ENCODE data around the gene MAP9. TPM values are rescaled to one million over a fixed set of nuclear protein-coding genes. Genes with fewer than 3 reads are reported as not detected.

The MAP9 gene
- total and polyA plus RNA-seq, 3 experiments from 2014 or later = 7.7 to 12.0 (median 10.9) TPM

DNA sequence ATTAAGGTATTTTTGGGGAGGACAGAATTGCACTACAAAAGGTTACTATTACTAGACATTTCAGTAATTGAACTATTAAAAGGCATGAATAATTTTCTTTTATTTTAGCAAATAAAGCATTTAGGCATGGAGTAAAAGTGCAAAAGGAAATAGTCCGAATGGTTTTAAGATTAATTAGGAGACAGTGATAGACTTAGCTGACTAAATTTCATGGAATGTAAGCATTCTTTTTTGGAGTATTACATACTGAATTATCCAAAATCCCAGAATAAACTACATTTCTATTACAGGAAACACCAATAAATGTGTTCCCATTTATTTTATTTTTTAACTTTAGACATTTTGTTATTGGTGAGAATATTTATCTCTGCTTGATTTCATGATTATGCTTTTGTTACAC is 30.7 kb upstream of the MAP9 start:
- H3K9me3 Mint-ChIP-seq = no peaks in the 10 kb centered on the region
- ChIA-PET POLR2A (no interaction called here), CTCF (no interaction called here)
- Histone ChIP-seq H3K9me3 (ENCODE audit: low read length) (no peaks in the 10 kb centered on the region), H3K27me3 (ENCODE audit: insufficient read depth, low read length, poor library complexity, severe bottlenecking) (no peaks in the 10 kb centered on the region), H3K36me3 (ENCODE audit: insufficient read depth, low read length) (no peaks in the 10 kb centered on the region), H3K4me3 (ENCODE audit: low read length) (no peak overlapping the region), H3K27ac (ENCODE audit: low read depth, low read length) (no peak overlapping the region), H3K4me1 (ENCODE audit: insufficient read depth, low read length) (no peaks in the 10 kb centered on the region)
- peaks cover 0 to 1% (median 0%) of the 10 kb centered on the region in 3 donors for H3K36me3 Mint-ChIP-seq
- no peaks in the 10 kb centered on the region for H3K4me1 Mint-ChIP-seq
- H3K27ac Mint-ChIP-seq = no peak overlapping the region
- DNase-seq = no peak
- peaks cover 1 to 28% of the 10 kb centered on the region in 2 donors for H3K27me3 Mint-ChIP-seq
- no peak overlapping the region for H3K4me3 Mint-ChIP-seq

DNA sequence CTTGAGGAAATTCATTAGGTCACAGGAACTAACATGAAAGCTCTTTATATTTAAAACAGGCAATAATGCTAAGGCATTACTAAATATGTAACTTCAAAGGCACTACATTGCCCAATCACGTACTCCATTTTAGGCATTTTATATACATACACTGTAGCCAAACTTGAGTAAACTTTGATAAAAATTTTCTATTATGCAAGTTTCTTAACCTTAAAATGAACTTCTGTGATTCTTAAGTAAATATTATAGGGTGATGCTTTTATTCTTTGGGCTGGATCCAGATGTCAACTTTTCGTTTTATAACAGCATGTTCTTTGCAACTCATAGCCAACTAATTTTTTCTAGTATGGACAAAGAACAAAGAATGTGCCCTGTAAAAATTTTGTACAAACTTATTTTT is 28.3 kb upstream of the MAP9 start:
- Histone ChIP-seq H3K27me3 (ENCODE audit: insufficient read depth, low read length, poor library complexity, severe bottlenecking) (no peaks in the 10 kb centered on the region), H3K4me1 (ENCODE audit: insufficient read depth, low read length) (no peaks in the 10 kb centered on the region), H3K36me3 (ENCODE audit: insufficient read depth, low read length) (no peaks in the 10 kb centered on the region), H3K27ac (ENCODE audit: low read depth, low read length) (no peak overlapping the region), H3K4me3 (ENCODE audit: low read length) (no peak overlapping the region), H3K9me3 (ENCODE audit: low read length) (no peaks in the 10 kb centered on the region)
- Mint-ChIP-seq H3K36me3 (no peaks in the 10 kb centered on the region), H3K4me1 (no peaks in the 10 kb centered on the region), H3K9me3 (no peaks in the 10 kb centered on the region), H3K4me3 (no peak overlapping the region), H3K27ac (no peak overlapping the region), H3K27me3 (peaks cover 3 to 12% of the 10 kb centered on the region in 2 donors)
- POLR2A ChIA-PET = no interaction called here
- CTCF ChIA-PET = no interaction called here
- no peak for DNase-seq

DNA sequence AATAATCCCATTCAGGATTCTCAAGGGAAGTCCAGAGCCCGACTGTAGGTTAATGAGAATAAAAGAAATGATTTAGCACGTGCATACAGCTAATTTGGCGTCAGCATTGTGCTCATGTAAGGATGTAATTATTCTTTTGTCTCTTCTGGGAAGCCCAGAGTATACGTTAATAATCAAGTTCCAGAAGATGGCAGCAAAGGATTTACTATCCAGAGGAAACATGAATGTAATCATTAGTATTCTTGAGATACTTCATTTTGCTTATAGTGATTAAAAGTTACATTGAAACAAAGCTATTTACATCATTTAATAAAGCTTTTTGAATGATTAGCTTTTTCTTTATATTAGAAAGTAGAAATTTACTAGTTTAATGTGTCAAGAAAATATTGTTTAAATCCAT is 27.1 kb upstream of the MAP9 start:
- no peak overlapping the region for H3K27ac Mint-ChIP-seq
- DNase-seq = no peak
- POLR2A ChIA-PET = no interaction called here
- H3K4me1 Mint-ChIP-seq = no peaks in the 10 kb centered on the region
- H3K9me3 Mint-ChIP-seq = peaks cover 0 to 3% (median 0%) of the 10 kb centered on the region in 5 donors
- no peaks in the 10 kb centered on the region for H3K36me3 Mint-ChIP-seq
- CTCF ChIA-PET = no interaction called here
- no peaks in the 10 kb centered on the region for H3K36me3 ChIP-seq (ENCODE audit: insufficient read depth, low read length)
- H3K4me3 Mint-ChIP-seq = no peak overlapping the region
- no peaks in the 10 kb centered on the region for H3K9me3 ChIP-seq (ENCODE audit: low read length)
- peaks cover 6 to 12% of the 10 kb centered on the region in 2 donors for H3K27me3 Mint-ChIP-seq
- H3K4me3 ChIP-seq (ENCODE audit: low read length) = no peak overlapping the region
- H3K27me3 ChIP-seq (ENCODE audit: insufficient read depth, low read length, poor library complexity, severe bottlenecking) = no peaks in the 10 kb centered on the region
- no peaks in the 10 kb centered on the region for H3K4me1 ChIP-seq (ENCODE audit: insufficient read depth, low read length)
- no peak overlapping the region for H3K27ac ChIP-seq (ENCODE audit: low read depth, low read length)

GRCh38 chr4:155402941-155403340 is 26.2 kb upstream of the MAP9 start:
- no peak for DNase-seq
- no peak overlapping the region for H3K4me3 ChIP-seq (ENCODE audit: low read length)
- no peaks in the 10 kb centered on the region for H3K9me3 ChIP-seq (ENCODE audit: low read length)
- H3K27me3 ChIP-seq (ENCODE audit: insufficient read depth, low read length, poor library complexity, severe bottlenecking) = no peaks in the 10 kb centered on the region
- Mint-ChIP-seq H3K9me3 (peaks cover 0 to 3% (median 0%) of the 10 kb centered on the region in 5 donors), H3K4me1 (no peaks in the 10 kb centered on the region), H3K27ac (no peak overlapping the region), H3K27me3 (peaks cover 5 to 15% of the 10 kb centered on the region in 2 donors), H3K4me3 (no peak overlapping the region), H3K36me3 (no peaks in the 10 kb centered on the region)
- H3K4me1 ChIP-seq (ENCODE audit: insufficient read depth, low read length) = no peaks in the 10 kb centered on the region
- no peaks in the 10 kb centered on the region for H3K36me3 ChIP-seq (ENCODE audit: insufficient read depth, low read length)
- POLR2A ChIA-PET = no interaction called here
- H3K27ac ChIP-seq (ENCODE audit: low read depth, low read length) = no peak overlapping the region
- CTCF ChIA-PET = no interaction called here

GRCh38 chr4:155400893-155401292 is 24.1 kb upstream of the MAP9 start:
- Mint-ChIP-seq H3K4me1 (no peaks in the 10 kb centered on the region), H3K9me3 (peaks cover 0 to 3% (median 0%) of the 10 kb centered on the region in 5 donors), H3K27ac (no peak overlapping the region), H3K27me3 (peaks cover 7 to 28% of the 10 kb centered on the region in 2 donors), H3K36me3 (peaks cover 0 to 7% (median 0%) of the 10 kb centered on the region in 3 donors), H3K4me3 (no peak overlapping the region)
- Histone ChIP-seq H3K4me1 (ENCODE audit: insufficient read depth, low read length) (no peaks in the 10 kb centered on the region), H3K27me3 (ENCODE audit: insufficient read depth, low read length, poor library complexity, severe bottlenecking) (no peaks in the 10 kb centered on the region), H3K4me3 (ENCODE audit: low read length) (no peak overlapping the region), H3K36me3 (ENCODE audit: insufficient read depth, low read length) (no peaks in the 10 kb centered on the region), H3K9me3 (ENCODE audit: low read length) (no peaks in the 10 kb centered on the region), H3K27ac (ENCODE audit: low read depth, low read length) (no peak overlapping the region)
- ChIA-PET CTCF (no interaction called here), POLR2A (no interaction called here)
- DNase-seq = no peak

DNA sequence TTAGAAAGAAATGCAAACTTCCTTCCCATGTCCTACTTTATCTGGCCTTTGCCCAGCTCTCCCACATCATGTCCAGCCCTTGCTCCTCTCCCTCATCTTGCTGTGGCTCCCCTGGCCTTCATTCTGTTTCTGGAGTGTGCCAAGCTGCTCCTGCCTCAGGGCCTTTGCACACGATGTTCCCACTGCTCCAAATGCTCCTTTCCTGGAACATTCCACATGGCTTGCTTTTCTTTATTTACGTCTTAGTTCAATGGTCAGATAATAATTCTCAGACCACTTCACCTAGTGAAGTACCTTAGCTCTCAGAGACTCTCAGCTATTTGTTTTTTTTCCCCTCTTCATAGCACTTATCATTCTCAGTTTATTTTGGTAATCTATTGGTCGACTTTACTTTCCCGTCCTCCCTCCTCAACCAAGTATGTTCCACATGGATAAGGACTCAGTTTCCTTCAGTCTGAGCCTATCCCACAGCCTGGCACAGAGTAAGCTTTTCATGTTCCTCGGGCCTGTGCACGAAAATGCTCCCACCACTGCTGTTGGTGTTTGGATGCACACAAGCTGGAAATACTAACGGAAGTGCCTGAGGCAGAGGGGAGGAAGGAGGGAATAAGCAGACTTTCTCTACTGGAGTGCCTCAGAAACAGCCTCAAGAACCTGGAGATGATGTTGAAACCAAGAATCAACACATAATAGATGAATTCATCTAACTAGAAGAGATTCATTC is 23.4 kb upstream of the MAP9 start:
- H3K4me3 ChIP-seq (ENCODE audit: low read length) = no peak overlapping the region
- H3K4me3 Mint-ChIP-seq = no peak overlapping the region
- no peak overlapping the region for H3K27ac ChIP-seq (ENCODE audit: low read depth, low read length)
- no peaks in the 10 kb centered on the region for H3K4me1 Mint-ChIP-seq
- no peaks in the 10 kb centered on the region for H3K36me3 ChIP-seq (ENCODE audit: insufficient read depth, low read length)
- H3K4me1 ChIP-seq (ENCODE audit: insufficient read depth, low read length) = no peaks in the 10 kb centered on the region
- no peak overlapping the region for H3K27ac Mint-ChIP-seq
- ChIA-PET CTCF (no interaction called here), POLR2A (no interaction called here)
- H3K9me3 ChIP-seq (ENCODE audit: low read length) = no peaks in the 10 kb centered on the region
- no peaks in the 10 kb centered on the region for H3K27me3 ChIP-seq (ENCODE audit: insufficient read depth, low read length, poor library complexity, severe bottlenecking)
- H3K36me3 Mint-ChIP-seq = peaks cover 0 to 7% (median 0%) of the 10 kb centered on the region in 3 donors
- H3K27me3 Mint-ChIP-seq = peaks cover 7 to 28% of the 10 kb centered on the region in 2 donors
- peaks cover 0 to 3% (median 0%) of the 10 kb centered on the region in 5 donors for H3K9me3 Mint-ChIP-seq
- DNase-seq = no peak

GRCh38 chr4:155392481-155393184 is 15.9 kb upstream of the MAP9 start:
- ChIA-PET CTCF (no interaction called here), POLR2A (no interaction called here)
- H3K9me3 ChIP-seq (ENCODE audit: low read length) = no peaks in the 10 kb centered on the region
- H3K27me3 ChIP-seq (ENCODE audit: insufficient read depth, low read length, poor library complexity, severe bottlenecking) = no peaks in the 10 kb centered on the region
- peaks cover 10 to 27% of the 10 kb centered on the region in 2 donors for H3K27me3 Mint-ChIP-seq
- H3K36me3 Mint-ChIP-seq = peaks cover 0 to 6% (median 0%) of the 10 kb centered on the region in 3 donors
- DNase-seq = no peak
- no peaks in the 10 kb centered on the region for H3K4me1 ChIP-seq (ENCODE audit: insufficient read depth, low read length)
- no peak overlapping the region for H3K4me3 ChIP-seq (ENCODE audit: low read length)
- H3K4me1 Mint-ChIP-seq = no peaks in the 10 kb centered on the region
- H3K4me3 Mint-ChIP-seq = no peak overlapping the region
- no peaks in the 10 kb centered on the region for H3K36me3 ChIP-seq (ENCODE audit: insufficient read depth, low read length)
- H3K27ac ChIP-seq (ENCODE audit: low read depth, low read length) = no peak overlapping the region
- H3K27ac Mint-ChIP-seq = no peak overlapping the region
- H3K9me3 Mint-ChIP-seq = peaks cover 0 to 1% (median 0%) of the 10 kb centered on the region in 5 donors

DNA sequence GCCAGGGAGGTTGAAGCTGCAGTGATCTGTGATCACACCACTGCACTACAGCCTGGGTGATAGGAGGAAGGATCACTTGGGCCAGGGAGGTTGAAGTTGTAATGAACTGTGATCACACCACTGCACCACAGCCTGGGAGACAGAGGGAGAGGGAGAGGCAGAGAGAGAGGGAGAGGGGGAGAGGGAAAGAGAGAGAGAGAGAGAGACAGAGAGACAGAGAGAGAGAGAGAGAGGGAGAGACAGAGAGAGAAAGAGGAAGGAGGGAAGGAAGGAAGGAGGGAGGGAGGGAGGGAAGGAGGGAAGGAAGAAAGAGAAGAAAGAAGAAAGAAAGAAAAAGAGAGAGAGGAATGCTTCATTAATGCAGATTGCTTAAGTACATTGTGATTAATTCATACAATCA is 15.2 kb upstream of the MAP9 start:
- no peak overlapping the region for H3K27ac ChIP-seq (ENCODE audit: low read depth, low read length)
- H3K4me3 Mint-ChIP-seq = no peak overlapping the region
- H3K36me3 Mint-ChIP-seq = no peaks in the 10 kb centered on the region
- DNase-seq = no peak
- ChIA-PET CTCF (no interaction called here), POLR2A (no interaction called here)
- peaks cover 8 to 26% of the 10 kb centered on the region in 2 donors for H3K27me3 Mint-ChIP-seq
- H3K9me3 Mint-ChIP-seq = no peaks in the 10 kb centered on the region
- H3K27ac Mint-ChIP-seq = no peak overlapping the region
- no peaks in the 10 kb centered on the region for H3K9me3 ChIP-seq (ENCODE audit: low read length)
- no peaks in the 10 kb centered on the region for H3K4me1 ChIP-seq (ENCODE audit: insufficient read depth, low read length)
- no peaks in the 10 kb centered on the region for H3K27me3 ChIP-seq (ENCODE audit: insufficient read depth, low read length, poor library complexity, severe bottlenecking)
- no peaks in the 10 kb centered on the region for H3K4me1 Mint-ChIP-seq
- no peak overlapping the region for H3K4me3 ChIP-seq (ENCODE audit: low read length)
- H3K36me3 ChIP-seq (ENCODE audit: insufficient read depth, low read length) = no peaks in the 10 kb centered on the region

All from CD8-positive, alpha-beta memory T cell (primary cell).